Hepatocyte (in vitro differentiated cells): ENCODE results near the gene DPYSL3. TPM values are rescaled to one million over a fixed set of nuclear protein-coding genes. Genes with fewer than 3 reads are reported as not detected.

Experiments
- DNase-seq: peaks from one replicate; pipeline ENCODE4 v3.0.0-alpha.2; 2016; ENCODE audit warnings: low spot score
- H2AFZ ChIP-seq: fragments of 200-600 bp; sonication (generic); 2 replicates; pipeline ENCODE4 v1.6.0; 2016; ENCODE audit warnings: antibody characterized with exemption, mild to moderate bottlenecking
- H3K27ac ChIP-seq: fragments of 200-600 bp; sonication (generic); 2 replicates; pipeline ENCODE4 v1.5.1; 2016; ENCODE audit warnings: mild to moderate bottlenecking
- H3K27me3 ChIP-seq: fragments of 200-600 bp; sonication (generic); 2 replicates; pipeline ENCODE4 v1.6.1; 2016
- H3K36me3 ChIP-seq: fragments of 200-600 bp; sonication (generic); replicated peaks from 2 replicates; pipeline ENCODE4 v1.5.1; 2016; ENCODE audit warnings: low read depth; ENCODE audit not compliant: insufficient read depth
- H3K4me1 ChIP-seq: fragments of 200-600 bp; sonication (generic); 2 replicates; pipeline ENCODE4 v1.5.1; 2016; ENCODE audit warnings: mild to moderate bottlenecking, moderate library complexity; ENCODE audit not compliant: insufficient read depth
- H3K4me2 ChIP-seq: fragments of 200-600 bp; sonication (generic); 2 replicates; pipeline ENCODE4 v1.6.0; 2016
- H3K4me3 ChIP-seq: fragments of 200-600 bp; sonication (generic); 2 replicates; pipeline ENCODE4 v1.5.1; 2016; ENCODE audit warnings: mild to moderate bottlenecking
- H3K79me2 ChIP-seq: fragments of 200-600 bp; sonication (generic); 2 replicates; pipeline ENCODE4 v1.6.0; 2017; ENCODE audit warnings: mild to moderate bottlenecking
- H3K9me2 ChIP-seq: fragments of 200-600 bp; sonication (generic); replicated peaks from 2 replicates; pipeline ENCODE4 v1.6.0; 2017; ENCODE audit warnings: mild to moderate bottlenecking; ENCODE audit not compliant: insufficient read depth
- H3K9me3 ChIP-seq: fragments of 200-600 bp; sonication (generic); 2 replicates; pipeline ENCODE4 v1.5.1; 2016; ENCODE audit warnings: low read depth, mild to moderate bottlenecking
- H4K20me1 ChIP-seq: fragments of 200-600 bp; sonication (generic); 2 replicates; pipeline ENCODE4 v1.6.0; 2016; ENCODE audit warnings: mild to moderate bottlenecking; ENCODE audit not compliant: insufficient read depth, poor library complexity, severe bottlenecking
- CTCF ChIP-seq: fragments of 200-600 bp; sonication (generic); IDR thresholded peaks from 2 replicates; pipeline ENCODE4 v1.5.1; 2016; ENCODE audit warnings: antibody characterized with exemption, mild to moderate bottlenecking; ENCODE audit not compliant: poor library complexity
- EZH2 ChIP-seq: fragments of 200-600 bp; sonication (generic); IDR thresholded peaks from 2 replicates; pipeline ENCODE4 v1.6.1; 2016; ENCODE audit warnings: antibody characterized with exemption, mild to moderate bottlenecking, borderline replicate concordance
- EZH2phosphoT487 ChIP-seq: fragments of 200-600 bp; sonication (generic); IDR thresholded peaks from one replicate; pipeline ENCODE4 v1.6.1; 2018; ENCODE audit warnings: antibody characterized with exemption, mild to moderate bottlenecking, low read depth, moderate library complexity; ENCODE audit not compliant: unreplicated experiment, severe bottlenecking
- WGBS: methylation state at CpG from one replicate; pipeline ENCODE4 v1.1.6; 2016; ENCODE audit warnings: low lambda C conversion rate; ENCODE audit errors: missing lambda C conversion rate; 5-methylcytosine and 5-hydroxymethylcytosine counted together
- polyA plus RNA-seq: library from polyadenylated mRNA; unstranded; fragments of >200 nt; fragmentation: Nextera tagmentation; extraction: Ambion mirVana; gene quantifications from 2 replicates; pipeline ENCODE4 v1.2.1, GENCODE V29; 2016
- total RNA-seq: library from RNA; depleted of rRNA; stranded (reverse); fragments of >200 nt; gene quantifications from 2 replicates; pipeline ENCODE4 v1.2.3, GENCODE V29; 2014

The DPYSL3 gene
- total and polyA plus RNA-seq, 2 experiments from 2014 or later, result 35.7 to 78.0 TPM

DNA sequence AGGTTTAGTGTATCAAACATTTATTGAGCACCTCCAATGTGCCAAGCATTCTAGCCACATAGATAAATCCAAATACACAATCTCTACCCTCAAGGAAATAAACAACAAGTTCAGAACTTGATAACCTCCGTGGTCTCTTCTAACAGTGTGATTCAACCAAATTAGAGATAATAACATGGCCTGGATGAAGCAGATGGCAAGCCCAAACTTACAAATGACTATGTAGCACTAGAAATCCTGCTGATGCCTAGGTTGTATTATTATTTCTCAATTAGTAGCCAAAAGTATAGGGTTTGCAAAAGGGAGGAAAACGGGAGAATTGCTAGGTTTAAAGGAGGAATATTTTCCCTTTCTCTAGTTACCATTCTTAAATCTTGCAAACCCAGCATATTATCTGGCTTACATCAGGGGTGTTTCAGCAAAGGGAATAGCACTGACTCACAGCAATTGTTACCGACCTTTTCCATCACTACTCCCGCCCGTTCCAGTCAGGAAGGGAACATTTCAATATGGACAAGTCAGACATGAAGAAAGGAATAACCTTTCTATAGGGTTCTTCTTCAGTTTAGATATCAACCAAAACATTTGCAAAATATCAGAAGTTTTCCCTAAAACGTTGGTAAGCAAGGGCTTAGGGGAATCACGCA lies 2.3 kb downstream of the DPYSL3 start:
- Histone ChIP-seq H3K4me3 (no peak overlapping the region), H2AFZ (no peak overlapping the region), H3K4me2 (peak overlapping the region; percentile 99), H3K27ac (peak overlapping the region; percentile 35), H3K4me1 (peaks cover 4% of the 10 kb centered on the region), H3K36me3 (no peaks in the 10 kb centered on the region), H3K9me2 (no peaks in the 10 kb centered on the region), H3K79me2 (no peaks in the 10 kb centered on the region), H3K9me3 (no peaks in the 10 kb centered on the region), H3K27me3 (peaks cover 38% of the 10 kb centered on the region), H4K20me1 (no peaks in the 10 kb centered on the region)
- WGBS, result 61% methylated on average over 7 of the region's 7 CpGs
- no peak for TF ChIP-seq EZH2phosphoT487
- TF ChIP-seq EZH2, result no peak
- TF ChIP-seq CTCF, result no peak
- DNase-seq, result no peak

DNA sequence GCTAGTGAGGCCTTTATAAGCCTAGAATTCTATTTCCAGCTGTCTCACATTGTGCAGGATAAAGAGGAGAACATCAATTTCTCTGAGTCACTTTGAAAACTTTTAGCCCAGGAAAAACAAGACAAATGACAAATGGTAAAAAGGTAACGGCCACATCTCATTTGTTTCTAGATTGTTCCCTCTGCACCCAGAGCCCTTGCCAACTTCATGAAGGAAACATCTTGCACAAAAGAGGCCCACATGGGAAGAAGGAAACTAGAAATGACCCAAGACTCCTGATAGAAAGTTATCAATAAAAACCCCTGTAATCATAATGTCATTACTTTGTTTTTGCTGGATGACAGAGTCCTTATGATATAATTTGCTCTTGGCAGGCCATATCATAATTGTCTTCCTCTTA lies 5.3 kb downstream of the DPYSL3 start:
- peaks cover 18% of the 10 kb centered on the region for H3K27me3 ChIP-seq
- no peaks in the 10 kb centered on the region for H3K4me1 ChIP-seq
- peak overlapping the region; percentile 61 for H3K27ac ChIP-seq
- no peaks in the 10 kb centered on the region for H3K9me3 ChIP-seq
- peak overlapping the region; percentile 18 for H3K4me2 ChIP-seq
- H3K4me3 ChIP-seq, result no peak overlapping the region
- DNase-seq, result no peak
- WGBS, result 84% methylated on average over 1 of the region's 1 CpG
- H2AFZ ChIP-seq, result no peak overlapping the region
- no peaks in the 10 kb centered on the region for H3K9me2 ChIP-seq
- H4K20me1 ChIP-seq, result no peaks in the 10 kb centered on the region
- no peaks in the 10 kb centered on the region for H3K36me3 ChIP-seq
- TF ChIP-seq EZH2phosphoT487, result no peak
- no peak for TF ChIP-seq EZH2
- TF ChIP-seq CTCF, result no peak
- H3K79me2 ChIP-seq, result no peaks in the 10 kb centered on the region

GRCh38 chr5:147504011-147504410 lies 5.9 kb downstream of the DPYSL3 start:
- H3K4me1 ChIP-seq, result no peaks in the 10 kb centered on the region
- 58% methylated on average over 3 of the region's 3 CpGs for WGBS
- H3K27ac ChIP-seq, result peak overlapping the region; percentile 61
- no peaks in the 10 kb centered on the region for H4K20me1 ChIP-seq
- TF ChIP-seq EZH2 (no peak), EZH2phosphoT487 (no peak), CTCF (no peak)
- H3K27me3 ChIP-seq, result peaks cover 16% of the 10 kb centered on the region
- no peaks in the 10 kb centered on the region for H3K9me2 ChIP-seq
- peak overlapping the region; percentile 18 for H3K4me2 ChIP-seq
- no peak overlapping the region for H2AFZ ChIP-seq
- H3K79me2 ChIP-seq, result no peaks in the 10 kb centered on the region
- H3K4me3 ChIP-seq, result no peak overlapping the region
- H3K9me3 ChIP-seq, result no peaks in the 10 kb centered on the region
- DNase-seq, result peak; percentile 32
- no peaks in the 10 kb centered on the region for H3K36me3 ChIP-seq

DNA sequence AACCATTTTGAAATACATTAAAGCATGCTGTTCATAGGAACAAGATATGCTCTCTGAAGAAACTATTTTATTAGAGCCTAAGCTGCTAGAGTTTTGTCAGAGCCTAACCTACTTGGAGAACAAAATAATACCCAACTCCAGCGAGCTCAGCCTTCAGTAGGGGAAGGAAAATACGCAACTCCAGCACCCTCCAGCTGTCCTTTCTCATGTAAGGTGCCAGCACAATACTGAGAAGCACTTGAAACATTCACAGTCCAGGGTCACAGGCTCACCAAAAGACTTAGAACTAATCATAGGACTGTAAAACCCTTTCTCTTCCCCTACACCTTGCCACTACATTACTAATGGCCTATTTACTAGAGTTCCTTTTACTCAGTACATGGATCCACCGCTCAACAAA lies 18.9 kb downstream of the DPYSL3 start:
- Histone ChIP-seq H3K4me2 (no peak overlapping the region), H4K20me1 (no peaks in the 10 kb centered on the region), H3K9me2 (no peaks in the 10 kb centered on the region), H3K36me3 (no peaks in the 10 kb centered on the region), H3K27me3 (no peaks in the 10 kb centered on the region), H3K79me2 (no peaks in the 10 kb centered on the region), H3K27ac (no peak overlapping the region), H3K4me1 (no peaks in the 10 kb centered on the region), H3K9me3 (no peaks in the 10 kb centered on the region), H3K4me3 (no peak overlapping the region), H2AFZ (no peak overlapping the region)
- WGBS, result 79% methylated on average over 3 of the region's 3 CpGs
- no peak for DNase-seq
- TF ChIP-seq EZH2, result no peak
- TF ChIP-seq EZH2phosphoT487, result no peak
- TF ChIP-seq CTCF, result no peak
